Uterus (tissue), 4 donors: ENCODE results near the gene NDUFV2. TPM values are rescaled to one million over a fixed set of nuclear protein-coding genes. Genes with fewer than 3 reads are reported as not detected.
"Not testable (repeated sequence)": the region's sequence is repeated elsewhere in the genome, so short reads cannot be mapped to it uniquely, and the experiment has no call there.

Experiments
- DNase-seq, 2 donors: peaks; one replicate each; pipeline ENCODE4 v3.0.0-alpha.2; 2019 to 2020
- H3K27ac ChIP-seq, 2 donors: fragments of 200-600 bp; sonication (generic); 1 replicate in 1 of 2; 2 replicates in 1 of 2; pipeline ENCODE4 v1.5.1; 2016 to 2018
- H3K27me3 ChIP-seq, 2 donors: fragments of 200-600 bp; sonication (generic); one replicate each; pipeline ENCODE4 v1.5.1; 2018 to 2019; ENCODE audit warnings: control low read depth in 1 of 2
- H3K36me3 ChIP-seq, 2 donors: fragments of 200-600 bp; sonication (generic); one replicate each; pipeline ENCODE4 v1.5.1; 2019; ENCODE audit warnings: control low read depth in 1 of 2
- H3K4me1 ChIP-seq, 2 donors: fragments of 200-600 bp; sonication (generic); one replicate each; pipeline ENCODE4 v1.5.1; 2018 to 2019; ENCODE audit warnings: control low read depth in 1 of 2
- H3K4me3 ChIP-seq, 2 donors: fragments of 200-600 bp; sonication (generic); 1 replicate in 1 of 2; 2 replicates in 1 of 2; pipeline ENCODE4 v1.5.1; 2018 to 2019; ENCODE audit warnings: mild to moderate bottlenecking in 1 of 2
- H3K9me3 ChIP-seq, 2 donors: fragments of 200-600 bp; sonication (generic); one replicate each; pipeline ENCODE4 v1.5.1; 2019; ENCODE audit warnings: control low read depth in 1 of 2
- CTCF ChIP-seq, 4 experiments: fragments of 200-600 bp in 2 of 4; fragments of 450-650 bp in 2 of 4; sonication (generic) in 2 of 4; IDR thresholded peaks; one replicate each; pipeline ENCODE4 v1.5.1; 2016 to 2019; ENCODE audit warnings: antibody characterized with exemption in 4 of 4, mild to moderate bottlenecking in 2 of 4, moderate library complexity in 1 of 4
- POLR2A ChIP-seq, 2 donors: fragments of 450-650 bp; IDR thresholded peaks; one replicate each; pipeline ENCODE4 v1.6.1; 2016; ENCODE audit warnings: antibody characterized with exemption in 2 of 2, mild to moderate bottlenecking in 1 of 2, moderate library complexity in 1 of 2
- intact Hi-C: fragments of 100-400 bp; cut with DNase I; formaldehyde crosslinking; loops from one replicate; pipeline ENCODE4 v1.15.1; 2023; ENCODE audit warnings: low total_unique reads
- total RNA-seq, 4 donors: library from RNA; depleted of rRNA in 3 of 4; stranded (reverse); fragments of >200 nt in 3 of 4; gene quantifications; one replicate each; pipeline versions ENCODE4 v1.1.0 to v1.2.4, GENCODE V29; 2014 to 2023
- donor health status: DM: yes; HTN: yes; CAD: no.

The NDUFV2 gene
- total RNA-seq, 4 donors from 2014 or later: 54.8 to 99.8 (median 95.8) TPM

GRCh38 chr18:9153256-9153655, 50.8 kb downstream of the NDUFV2 start:
- intact Hi-C loops: no loop called here
- Histone ChIP-seq H3K4me1 (peaks cover 0 to 7% of the 10 kb centered on the region in 2 donors), H3K9me3 (no peaks in the 10 kb centered on the region), H3K27me3 (no peaks in the 10 kb centered on the region), H3K4me3 (no peak overlapping the region), H3K36me3 (no peaks in the 10 kb centered on the region), H3K27ac (no peak overlapping the region)
- DNase-seq: no peak
- TF ChIP-seq POLR2A (IDR thresholded peaks at IDR 0.05) (no peak), CTCF (IDR thresholded peaks at IDR 0.05) (no peak)

- intact Hi-C loops: no loop called here
- Histone ChIP-seq H3K4me1 (peaks cover 0 to 4% of the 10 kb centered on the region in 2 donors), H3K27ac (no peak overlapping the region), H3K27me3 (no peaks in the 10 kb centered on the region), H3K4me3 (no peak overlapping the region), H3K36me3 (no peaks in the 10 kb centered on the region), H3K9me3 (no peaks in the 10 kb centered on the region)
- TF ChIP-seq CTCF (IDR thresholded peaks at IDR 0.05) (no peak), POLR2A (IDR thresholded peaks at IDR 0.05) (no peak)
- no peak for DNase-seq
Measured at GRCh38 chr18:9156604-9157249, 54.2 kb downstream of the NDUFV2 start.

- Histone ChIP-seq H3K27me3 (no peaks in the 10 kb centered on the region), H3K36me3 (no peaks in the 10 kb centered on the region), H3K9me3 (no peaks in the 10 kb centered on the region), H3K4me1 (no peaks in the 10 kb centered on the region), H3K4me3 (no peak overlapping the region), H3K27ac (no peak overlapping the region)
- no peak for TF ChIP-seq POLR2A (IDR thresholded peaks at IDR 0.05)
- TF ChIP-seq CTCF (IDR thresholded peaks at IDR 0.05): no peak
- intact Hi-C loops: no loop called here
- no peak for DNase-seq
Measured at GRCh38 chr18:9157806-9158205, 55.3 kb downstream of the NDUFV2 start.

GRCh38 chr18:9160014-9160413, 57.5 kb downstream of the NDUFV2 start:
- intact Hi-C loops: no loop called here
- Histone ChIP-seq H3K4me1 (no peaks in the 10 kb centered on the region), H3K9me3 (no peaks in the 10 kb centered on the region), H3K36me3 (no peaks in the 10 kb centered on the region), H3K4me3 (no peak overlapping the region), H3K27me3 (no peaks in the 10 kb centered on the region), H3K27ac (no peak overlapping the region)
- no peak for DNase-seq
- TF ChIP-seq CTCF (IDR thresholded peaks at IDR 0.05): no peak
- TF ChIP-seq POLR2A (IDR thresholded peaks at IDR 0.05): no peak

- H3K4me3 ChIP-seq, H3K9me3 ChIP-seq, H3K27me3 ChIP-seq, H3K36me3 ChIP-seq, DNase-seq, H3K27ac ChIP-seq, intact Hi-C loops, H3K4me1 ChIP-seq: not testable (repeated sequence)
Measured at GRCh38 chr18:9162663-9163062, 60.2 kb downstream of the NDUFV2 start.

GRCh38 chr18:9164149-9164548, 61.6 kb downstream of the NDUFV2 start:
- DNase-seq, H3K27me3 ChIP-seq, intact Hi-C loops, H3K9me3 ChIP-seq, H3K4me3 ChIP-seq, H3K27ac ChIP-seq, H3K4me1 ChIP-seq, H3K36me3 ChIP-seq: not testable (repeated sequence)

- DNase-seq, H3K36me3 ChIP-seq, H3K9me3 ChIP-seq, intact Hi-C loops, H3K4me3 ChIP-seq, H3K27ac ChIP-seq, H3K27me3 ChIP-seq, H3K4me1 ChIP-seq: not testable (repeated sequence)
Measured at GRCh38 chr18:9165883-9166282, 63.4 kb downstream of the NDUFV2 start.

GRCh38 chr18:9169515-9169914, 67.0 kb downstream of the NDUFV2 start:
- H3K36me3 ChIP-seq, H3K4me3 ChIP-seq, H3K27ac ChIP-seq, DNase-seq, H3K9me3 ChIP-seq, intact Hi-C loops, H3K4me1 ChIP-seq, H3K27me3 ChIP-seq: not testable (repeated sequence)

- H3K36me3 ChIP-seq, H3K27me3 ChIP-seq, intact Hi-C loops, H3K4me3 ChIP-seq, DNase-seq, H3K27ac ChIP-seq, H3K4me1 ChIP-seq, H3K9me3 ChIP-seq: not testable (repeated sequence)
Measured at GRCh38 chr18:9171919-9172318, 69.4 kb downstream of the NDUFV2 start.
